ENCODE measurements around the gene RPS6KL1.

Gene RPS6KL1

DNA sequence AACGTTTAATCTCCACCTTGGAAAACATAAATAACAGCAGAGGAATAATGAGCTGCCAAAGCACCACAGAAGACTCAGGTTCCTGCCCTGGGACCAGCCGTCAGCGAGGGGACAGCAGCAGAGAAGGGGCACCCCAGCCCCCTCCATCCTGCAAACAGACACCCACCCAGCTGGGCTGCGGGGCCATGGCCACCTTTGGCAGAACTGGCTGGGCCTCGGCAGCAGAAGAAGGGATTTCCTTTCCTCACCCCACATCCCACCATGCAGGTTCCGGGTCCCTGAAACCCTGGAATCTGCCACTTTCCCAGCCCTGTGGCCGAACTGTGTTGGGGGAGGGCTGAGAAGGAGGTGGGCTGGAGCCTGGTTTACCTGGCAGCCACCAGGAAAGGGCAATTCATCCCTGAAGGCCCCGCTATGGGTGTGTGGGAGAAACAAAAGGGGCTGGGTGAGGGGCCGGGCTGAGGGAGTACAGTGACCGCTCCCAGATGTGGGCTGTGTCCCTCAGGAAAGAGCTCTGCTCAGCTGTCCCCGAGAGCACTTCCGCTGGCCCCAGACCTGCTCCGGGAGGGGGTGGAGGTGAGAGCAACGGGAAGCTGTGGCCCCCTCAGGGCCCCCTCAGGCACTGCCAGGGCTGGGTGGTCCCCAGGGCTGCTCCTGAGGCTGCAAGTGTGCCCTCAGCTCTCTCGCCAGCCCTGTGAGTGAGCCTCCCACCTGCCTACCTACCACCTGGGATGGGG is 28.6 kb upstream of the RPS6KL1 start:
- DNase-seq = no peak

DNA sequence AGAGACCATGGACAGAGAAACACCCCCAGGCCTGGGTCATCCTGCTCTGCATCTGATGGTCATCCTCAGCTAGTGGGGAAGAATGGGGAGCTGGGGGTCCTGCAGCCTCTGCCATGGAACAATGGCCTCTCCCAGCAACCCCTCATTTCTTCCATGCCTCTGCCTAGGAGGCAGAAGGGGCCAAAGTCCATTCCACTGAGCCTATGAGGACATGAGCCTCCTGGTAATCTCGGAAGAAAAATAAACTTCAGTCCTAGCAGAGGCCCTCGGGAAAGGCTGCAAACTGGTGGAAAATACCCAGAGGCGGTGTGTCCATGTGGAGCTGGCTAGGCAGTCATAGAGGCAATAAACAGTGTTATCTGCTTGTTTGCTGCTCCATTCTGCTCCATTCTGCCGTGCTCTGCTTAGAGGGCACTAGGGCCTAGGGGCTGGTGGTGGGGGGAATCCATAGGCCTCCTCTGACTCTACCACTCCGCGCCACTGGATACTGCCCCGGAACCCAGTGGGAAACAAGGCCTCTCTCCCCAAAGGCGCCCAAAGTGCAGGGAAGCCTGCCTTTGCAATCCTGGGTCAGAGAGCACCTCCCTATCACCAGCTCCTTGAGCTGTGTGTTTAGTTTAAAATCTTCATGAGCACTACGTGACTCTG is 27.9 kb upstream of the RPS6KL1 start:
- DNase-seq = no peak

DNA sequence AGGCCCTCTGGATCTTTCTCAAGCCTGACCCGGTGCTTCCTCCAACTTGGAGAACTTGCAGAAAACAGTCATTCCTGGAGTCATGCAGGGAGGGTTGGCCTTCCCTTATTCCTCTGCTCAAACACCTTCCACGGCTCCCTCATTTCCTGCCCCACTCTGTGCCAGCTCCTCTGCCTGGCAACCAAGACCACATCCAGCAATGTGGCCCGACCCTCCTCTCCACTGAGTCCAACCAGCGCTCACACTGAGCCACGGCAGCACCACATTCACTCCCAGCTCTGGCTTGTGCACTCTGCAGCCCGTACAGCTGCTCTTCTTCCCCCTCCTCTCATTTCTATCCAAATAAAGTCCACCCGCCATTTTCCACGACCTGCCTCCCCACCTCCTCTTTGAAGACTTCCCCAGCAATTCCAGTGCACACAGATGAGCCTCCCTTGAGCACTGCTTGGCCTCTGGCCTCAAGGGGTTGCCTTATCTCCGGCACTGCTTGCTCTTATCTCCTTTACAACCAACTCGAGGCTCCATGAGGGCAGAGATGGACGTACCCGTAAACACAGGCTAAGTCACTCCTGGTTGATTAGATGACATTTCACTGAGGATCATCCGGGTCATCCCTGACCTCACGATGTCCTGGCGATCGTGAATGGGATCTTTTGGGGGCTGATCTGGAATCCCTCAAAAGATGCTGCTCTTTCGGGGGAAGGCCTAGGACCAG is 27.0 kb upstream of the RPS6KL1 start:
- DNase-seq = no peak

DNA sequence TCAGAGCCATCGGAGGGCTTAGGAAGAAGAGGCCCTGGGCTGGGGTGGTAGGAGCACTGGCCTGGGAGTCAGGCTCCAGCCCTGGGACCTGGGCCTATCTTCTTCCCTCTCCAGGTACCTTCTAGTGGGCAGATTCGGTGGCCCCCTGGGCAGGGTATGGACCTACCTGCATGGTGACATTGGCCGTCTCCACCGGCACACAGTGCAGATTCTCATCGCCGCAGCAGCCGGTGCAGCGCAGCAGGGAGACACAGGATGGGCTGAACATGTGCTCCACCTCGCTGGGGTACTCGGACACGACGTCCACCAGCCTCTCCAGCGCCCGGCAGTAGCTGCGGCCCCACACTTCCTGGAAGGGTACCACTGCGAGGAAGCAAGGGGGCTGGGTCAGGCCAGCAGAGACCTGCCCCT is 26.1 kb upstream of the RPS6KL1 start:
- no peak for DNase-seq

DNA sequence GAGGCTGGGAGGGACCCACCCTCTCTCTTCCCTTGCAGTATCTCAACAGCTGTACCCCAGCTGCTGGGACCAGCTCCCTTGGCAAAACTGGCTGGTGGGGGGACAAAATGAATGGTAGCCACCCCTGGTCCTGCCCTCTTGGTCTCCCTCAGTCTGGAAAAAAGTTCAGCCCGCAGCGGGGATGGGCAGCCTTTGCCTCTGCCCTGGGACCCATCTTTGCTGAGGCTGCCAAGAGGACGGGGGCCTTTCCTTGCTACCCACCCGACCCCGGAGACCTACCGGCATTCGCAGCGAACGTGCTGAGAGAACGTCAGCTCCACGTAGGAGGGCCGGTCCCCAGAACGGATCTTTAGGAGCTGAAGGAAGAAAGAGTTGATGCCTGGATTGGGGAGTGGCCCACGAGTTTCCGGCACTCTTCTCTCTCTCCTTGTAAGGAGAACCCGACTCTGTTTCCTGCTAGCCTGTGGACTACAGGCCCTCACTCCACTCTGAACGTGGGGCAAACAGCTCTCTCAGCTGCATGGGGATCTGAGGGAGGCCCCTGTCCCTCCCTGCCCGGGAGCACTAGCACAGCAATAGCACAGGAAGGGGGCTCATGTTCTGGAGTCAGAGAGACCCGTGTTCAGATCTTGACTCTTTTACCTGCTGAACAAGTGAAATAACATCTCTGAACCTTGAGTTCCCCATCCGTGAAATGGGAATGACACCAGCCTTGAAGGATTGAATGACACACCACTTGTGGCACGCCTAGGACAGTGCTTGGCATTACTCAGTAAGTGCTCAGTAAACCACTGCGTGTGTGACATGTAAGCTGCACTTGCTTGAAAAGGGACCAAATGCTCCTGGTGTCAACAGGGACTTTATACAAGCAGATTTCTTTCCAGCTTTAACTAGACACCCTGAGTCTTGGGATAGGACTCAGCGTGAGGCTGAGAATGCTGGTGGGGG is 25.4 kb upstream of the RPS6KL1 start:
- DNase-seq = no peak

DNA sequence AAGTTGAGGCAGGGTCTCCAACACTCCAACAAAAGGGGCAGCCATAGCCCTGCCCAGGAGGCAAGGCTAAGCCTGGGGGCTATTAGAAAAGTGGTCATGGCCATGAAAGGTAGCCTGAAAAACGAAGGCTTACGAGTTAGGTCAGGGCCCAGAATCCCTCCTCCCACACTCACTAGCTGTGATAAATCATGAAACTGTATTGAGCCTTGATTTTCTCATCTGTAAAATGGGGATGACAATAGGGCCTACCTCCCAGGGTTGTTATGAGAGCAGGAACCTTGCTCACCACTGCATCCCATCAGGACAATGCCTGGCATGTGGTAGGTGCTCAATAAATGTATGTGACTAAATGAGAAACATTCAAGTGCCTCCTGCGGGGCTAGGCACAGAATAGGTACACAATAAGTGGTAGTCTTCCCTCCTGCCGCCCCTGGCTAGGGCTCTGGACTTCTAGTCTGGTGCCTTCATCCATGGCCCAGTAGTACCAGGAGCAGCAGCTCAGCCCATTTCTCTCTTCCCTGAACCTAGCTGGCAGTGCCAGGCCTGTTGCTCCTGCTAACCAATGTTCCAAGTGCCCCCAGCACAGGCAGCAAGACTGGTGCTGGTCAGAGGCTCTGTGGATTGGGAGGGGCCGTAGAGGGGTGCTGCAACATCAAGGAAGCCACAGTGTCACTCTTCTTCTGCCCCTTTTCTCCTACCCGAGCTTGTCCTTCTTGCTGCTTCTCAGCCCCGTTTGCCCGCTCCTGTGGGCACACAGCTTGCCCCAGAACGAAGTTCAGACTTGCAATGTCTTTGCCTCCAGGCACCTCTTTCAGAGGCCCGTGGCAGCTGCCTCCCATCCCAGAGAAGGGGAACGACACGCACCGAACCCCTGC is 24.5 kb upstream of the RPS6KL1 start:
- no peak for DNase-seq

DNA sequence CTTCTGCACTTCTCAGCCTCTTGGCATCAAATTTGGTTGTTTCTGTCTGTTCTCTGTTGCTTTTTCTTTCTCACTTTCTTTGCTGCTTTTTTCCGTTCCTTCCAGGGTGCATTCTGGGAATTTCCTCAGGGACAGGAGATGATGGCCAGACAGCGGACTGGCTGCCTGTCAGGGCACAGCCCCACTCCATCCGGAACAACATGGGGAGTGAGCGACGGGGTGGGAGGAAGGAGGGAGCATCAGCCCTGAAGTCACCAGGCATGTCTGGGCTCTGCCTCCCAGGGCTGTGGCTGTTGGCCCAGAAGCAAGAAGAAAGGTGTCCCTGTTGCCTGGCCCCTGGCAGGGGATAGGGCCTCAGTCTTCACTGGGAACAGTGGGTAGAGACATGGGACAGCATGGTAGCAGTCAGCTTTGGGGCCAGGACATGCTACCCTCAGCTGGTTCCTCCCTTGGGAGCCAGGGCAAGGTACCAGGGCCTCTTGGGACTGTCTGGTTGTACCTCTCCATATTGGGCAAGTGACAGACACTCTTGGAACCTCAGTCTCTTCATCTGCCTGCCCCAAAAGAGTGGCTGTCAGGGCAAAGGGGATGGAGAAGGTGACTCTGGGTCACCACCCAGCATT is 23.7 kb upstream of the RPS6KL1 start:
- DNase-seq = no peak

DNA sequence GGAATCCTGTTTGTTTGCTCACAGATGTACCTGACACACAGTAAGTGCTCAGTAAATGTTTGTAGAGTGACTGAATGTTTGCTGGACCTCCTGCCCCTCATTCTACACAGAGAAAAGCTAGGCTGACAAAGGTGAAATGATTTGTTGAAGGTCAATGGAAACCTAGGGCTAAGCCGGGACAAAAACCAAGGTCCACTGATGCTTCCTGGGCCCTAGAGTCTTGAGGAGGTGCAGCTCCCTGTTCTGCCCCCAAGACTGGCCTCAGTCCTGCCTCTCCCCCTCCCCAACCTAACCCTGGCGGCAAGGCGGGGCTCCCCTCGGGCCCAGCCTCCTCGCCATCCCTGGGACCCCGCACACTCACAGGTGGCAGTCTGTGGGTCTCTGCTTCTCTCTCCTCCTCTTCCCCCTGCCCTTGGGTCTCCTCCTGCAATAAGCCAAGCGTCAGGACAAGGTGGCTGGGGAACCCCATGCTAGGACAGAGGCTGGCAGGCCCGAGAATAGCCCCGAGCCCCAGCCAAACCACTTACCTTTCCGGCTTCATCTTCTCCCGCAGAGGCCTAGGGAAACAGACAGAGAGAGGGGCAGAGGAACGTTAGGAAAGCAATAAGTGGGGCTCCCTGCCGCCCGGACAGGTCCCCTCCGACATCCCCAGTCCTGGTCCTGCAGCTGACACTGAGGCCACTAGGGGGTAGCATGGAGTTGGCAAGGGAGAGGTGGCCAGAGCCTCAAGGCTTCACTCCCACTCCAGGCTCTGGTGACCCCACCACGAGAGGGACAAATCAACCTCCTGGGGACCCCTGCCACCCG is 23.0 kb upstream of the RPS6KL1 start:
- DNase-seq = no peak

DNA sequence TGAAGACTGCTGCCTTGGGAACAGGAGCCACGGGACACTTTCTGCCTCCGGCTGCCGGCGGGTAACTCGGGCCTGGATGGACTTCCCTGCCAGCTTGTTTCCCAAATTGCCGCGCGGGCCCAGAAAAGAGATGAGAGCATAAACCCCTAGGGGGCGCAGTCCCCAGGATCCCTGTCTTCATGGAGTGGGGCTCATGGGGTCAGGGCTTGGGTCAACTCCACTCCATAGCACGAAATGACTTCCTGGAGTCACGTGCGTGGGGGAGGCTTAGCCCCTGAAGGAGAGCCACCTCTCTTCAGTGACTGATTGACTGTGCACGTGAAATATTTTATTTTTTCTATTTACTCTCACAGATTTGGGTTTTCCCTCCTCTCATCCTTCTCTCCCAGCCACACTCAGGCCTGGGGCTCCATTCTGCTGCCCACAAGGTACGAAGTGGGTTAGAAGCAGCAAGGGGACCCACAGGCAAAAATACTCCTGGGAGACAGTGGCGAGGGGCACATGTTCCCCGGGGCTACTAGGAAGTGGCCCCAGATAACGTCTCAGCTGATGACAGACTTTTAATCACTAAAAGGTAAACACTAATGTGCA is 22.3 kb upstream of the RPS6KL1 start:
- no peak for DNase-seq

DNA sequence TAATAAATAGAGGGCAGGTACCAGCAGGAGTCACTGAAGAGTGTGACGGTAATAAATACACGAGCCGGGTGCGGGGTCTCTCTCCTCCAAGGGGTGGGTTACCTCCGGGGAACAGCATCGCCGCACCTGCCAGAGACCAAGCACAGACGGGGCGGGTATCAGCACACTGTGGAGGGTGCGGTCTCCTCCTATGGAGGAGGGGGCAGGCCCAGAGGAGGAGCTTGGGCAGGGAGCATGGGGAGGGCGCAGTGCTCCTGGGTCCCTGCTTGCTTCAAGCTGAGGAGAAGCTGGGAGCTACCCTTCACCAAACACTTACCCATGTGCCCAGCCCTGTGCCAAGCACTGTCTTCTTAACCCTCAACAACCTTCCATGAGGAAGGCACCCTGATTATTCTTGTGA is 19.5 kb upstream of the RPS6KL1 start:
- no peak for DNase-seq

DNA sequence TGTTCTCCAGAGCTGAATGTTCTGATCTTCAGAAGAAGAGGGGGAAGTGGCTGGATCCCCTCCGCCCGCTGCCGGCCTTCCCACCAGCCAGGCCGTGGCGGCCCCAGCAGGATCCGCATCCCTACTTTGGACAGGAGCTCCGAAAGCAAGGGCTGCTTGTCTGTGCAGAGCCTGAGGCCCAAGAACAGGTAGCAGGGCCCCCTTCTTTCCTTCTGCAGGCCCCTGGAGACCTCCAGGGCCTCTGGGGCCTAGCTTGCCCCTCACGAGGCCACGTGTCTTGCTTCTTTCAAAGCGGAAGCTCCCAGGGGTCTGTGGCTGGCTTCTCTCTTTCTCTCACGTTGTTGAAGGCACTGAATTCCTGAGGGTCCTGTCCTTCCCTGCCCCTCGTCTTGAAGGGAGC is 19.1 kb upstream of the RPS6KL1 start:
- DNase-seq = no peak

DNA sequence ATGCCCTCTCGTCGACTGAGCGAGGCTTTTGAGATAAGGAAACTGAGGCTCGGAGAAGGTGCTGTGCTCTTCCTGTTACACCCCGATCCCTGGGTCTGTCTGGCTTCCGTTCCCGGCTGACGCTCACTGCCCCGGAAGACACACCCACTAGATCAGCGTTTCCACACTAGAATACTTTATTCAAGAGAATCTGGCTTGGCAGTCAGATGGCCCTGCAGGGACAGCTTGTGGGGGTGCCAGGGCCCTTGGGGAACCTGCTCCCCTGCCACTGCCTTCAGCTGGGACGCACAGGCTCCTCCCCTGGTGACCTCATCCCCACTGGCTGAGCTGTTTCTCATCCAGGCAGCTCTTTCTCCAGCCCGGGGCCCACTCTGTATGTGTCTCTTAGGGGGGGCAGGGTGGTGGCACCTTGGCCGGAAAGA is 18.6 kb upstream of the RPS6KL1 start:
- DNase-seq = no peak

DNA sequence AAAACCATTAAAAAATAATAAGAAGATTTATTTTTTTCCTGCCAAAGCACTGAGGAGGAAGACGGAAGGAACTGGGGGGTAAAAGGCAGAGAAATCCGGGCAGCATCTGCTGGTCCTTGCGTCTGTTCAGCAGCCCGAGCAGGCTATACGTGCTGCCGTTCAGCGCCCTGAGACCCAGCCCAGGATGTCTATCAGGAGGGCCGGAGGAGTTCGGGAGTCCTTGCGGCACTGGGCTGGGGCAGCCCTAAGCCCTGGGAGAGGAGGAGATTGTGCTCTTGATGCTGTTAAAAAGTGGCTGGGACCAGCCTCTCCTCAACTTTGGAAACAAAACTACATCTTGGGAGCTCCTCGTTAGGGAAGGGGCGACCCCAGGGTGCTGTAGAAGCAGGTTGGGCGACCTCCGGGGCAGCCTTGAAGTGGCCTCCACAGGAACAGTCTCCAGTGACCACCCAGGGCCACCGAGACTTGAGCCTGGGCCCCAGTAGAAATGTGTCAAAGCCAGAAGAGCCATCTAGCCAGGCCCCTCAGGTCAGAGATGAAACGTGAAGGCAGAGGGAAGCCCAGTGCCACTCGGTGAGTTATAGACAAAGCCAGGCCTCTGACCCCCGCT is 18.0 kb upstream of the RPS6KL1 start:
- DNase-seq = no peak

DNA sequence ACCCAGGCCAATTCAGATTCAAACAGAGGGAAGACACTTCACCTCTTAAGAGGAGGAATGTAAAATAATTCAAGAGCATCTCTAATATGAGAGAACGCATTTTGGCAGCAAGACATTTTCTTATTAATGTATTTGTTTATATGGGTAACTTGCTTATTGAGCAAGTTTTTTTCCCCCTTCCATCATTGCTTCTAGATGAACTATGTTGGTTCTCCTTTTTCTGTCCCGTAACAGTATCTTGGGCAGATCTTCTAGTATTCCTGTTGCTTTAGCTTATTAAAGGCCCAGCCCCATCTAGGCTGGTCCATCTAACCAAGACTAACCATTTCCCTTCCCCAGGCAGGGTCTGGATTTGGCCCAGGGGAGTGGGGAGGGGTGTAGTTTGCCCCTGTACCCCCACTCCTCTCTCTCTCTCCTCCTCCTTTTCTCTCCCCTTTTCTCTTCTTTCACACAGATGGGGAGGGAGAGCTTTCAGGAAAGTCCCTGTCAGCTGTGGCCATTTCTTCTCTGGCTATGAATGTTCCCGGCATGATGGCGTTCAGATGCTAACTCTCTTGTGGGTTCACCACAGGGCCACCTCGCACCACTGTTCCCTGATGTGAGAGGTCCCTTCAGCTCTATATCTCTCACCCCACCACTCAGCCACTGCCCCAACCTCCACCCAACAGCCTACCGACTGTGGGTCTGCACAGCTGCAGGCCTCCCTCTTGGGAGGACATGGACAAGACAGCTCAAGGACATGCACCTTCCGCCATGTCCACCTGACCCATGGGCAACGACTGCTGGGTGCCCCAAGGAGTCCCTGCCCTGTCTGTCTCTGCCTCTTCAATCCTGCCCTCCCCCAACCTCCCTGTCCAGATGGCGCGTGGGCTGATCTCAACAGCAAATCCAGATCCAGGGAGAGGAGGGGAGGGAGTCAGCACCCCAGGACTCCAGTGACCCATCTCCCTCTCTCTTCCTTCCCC is 15.8 kb upstream of the RPS6KL1 start:
- DNase-seq = no peak

DNA sequence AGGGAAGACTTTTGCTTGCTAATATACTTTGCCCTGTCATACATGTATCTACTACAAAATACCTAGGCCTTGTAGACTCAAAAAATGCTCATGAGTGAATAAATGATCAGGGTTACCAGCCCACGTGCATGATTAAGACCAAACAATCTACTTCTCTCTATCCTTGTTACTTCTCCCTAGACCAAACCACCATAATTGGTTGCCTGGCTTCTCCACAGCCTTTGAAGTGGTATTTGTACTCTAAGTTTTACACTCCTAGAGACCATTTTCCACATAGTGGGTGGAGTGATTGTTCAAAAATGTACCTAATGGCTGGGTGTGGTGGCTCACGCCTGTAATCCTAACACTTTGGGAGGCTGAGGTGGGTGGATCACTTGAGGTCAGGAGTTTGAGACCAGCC is 14.1 kb upstream of the RPS6KL1 start:
- DNase-seq = no peak

DNA sequence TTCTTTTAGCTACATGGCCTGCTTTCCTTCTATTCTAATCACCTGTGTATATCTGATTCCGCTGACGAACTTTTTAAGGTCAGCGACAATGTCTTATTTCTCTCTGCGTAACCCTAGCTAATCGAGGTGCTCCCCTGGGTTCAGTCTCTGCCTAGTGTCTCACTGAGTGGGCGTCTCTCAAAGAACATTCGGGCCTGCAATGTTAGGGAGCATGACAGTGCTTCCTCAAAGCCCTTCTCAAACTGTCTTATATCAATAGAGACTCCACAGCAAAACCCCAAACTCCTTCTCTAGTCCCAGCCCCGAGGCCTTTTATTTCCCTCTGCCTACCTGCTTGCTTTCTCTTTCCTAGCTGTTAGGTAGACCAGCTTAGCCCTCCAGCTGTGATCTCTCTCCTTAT is 13.7 kb upstream of the RPS6KL1 start:
- no peak for DNase-seq

DNA sequence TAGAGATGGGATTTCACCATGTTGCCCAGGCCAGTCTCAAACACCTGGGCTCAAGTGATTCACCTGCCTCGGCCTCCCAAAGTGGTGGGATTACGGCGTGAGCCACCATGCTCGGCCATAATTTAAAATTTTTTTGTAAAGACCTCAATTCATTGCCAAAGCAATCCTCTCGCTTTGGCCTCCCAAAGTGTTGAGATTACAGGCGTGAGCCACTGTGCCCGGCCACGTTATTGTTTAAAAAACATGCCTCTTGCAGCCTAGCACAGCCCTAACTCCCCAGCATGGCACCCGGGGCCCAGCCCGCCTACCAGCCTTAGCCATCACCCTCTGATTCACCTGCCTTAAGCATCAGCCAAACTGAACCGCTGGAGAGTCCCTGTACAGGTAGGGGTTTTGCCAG is 13.1 kb upstream of the RPS6KL1 start:
- no peak for DNase-seq

DNA sequence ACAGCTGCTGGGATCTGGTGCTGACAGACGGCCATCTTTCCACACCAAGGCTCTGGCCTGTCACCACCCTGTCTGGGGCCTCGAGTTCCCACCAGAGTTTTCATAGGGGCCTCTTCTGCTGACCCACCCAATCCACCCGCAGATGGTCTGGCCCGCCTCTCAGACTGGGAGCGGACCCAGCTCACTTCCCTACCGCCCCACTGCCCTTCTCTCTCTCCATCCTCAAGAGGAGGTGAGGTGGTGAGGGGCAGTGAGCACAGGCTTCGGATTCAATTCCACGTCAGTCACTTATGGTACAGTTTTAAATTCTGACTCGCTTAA is 12.3 kb upstream of the RPS6KL1 start:
- DNase-seq = no peak

Measured in NCI-H1048 (cell line).